Thyroid gland (tissue), 4 donors: ENCODE results near the gene SLC45A2.

Experiments used
- POLR2A ChIP-seq, 2 donors: fragments of 450-650 bp; IDR thresholded peaks; one replicate each; pipeline ENCODE4 v1.6.1; 2017; ENCODE audit warnings: antibody characterized with exemption in 2 of 2, mild to moderate bottlenecking in 2 of 2, moderate library complexity in 1 of 2
- TF ChIP-seq, protein P1 (sequence below), 6 experiments: fragments of 200-600 bp in 3 of 6; fragments of 450-650 bp in 3 of 6; sonication (generic) in 3 of 6; IDR thresholded peaks; one replicate each; pipeline ENCODE4 v1.5.1; 2016 to 2019; ENCODE audit warnings: antibody characterized with exemption in 6 of 6, mild to moderate bottlenecking in 2 of 6, inconsistent platforms in 1 of 6, moderate library complexity in 1 of 6

DNA sequence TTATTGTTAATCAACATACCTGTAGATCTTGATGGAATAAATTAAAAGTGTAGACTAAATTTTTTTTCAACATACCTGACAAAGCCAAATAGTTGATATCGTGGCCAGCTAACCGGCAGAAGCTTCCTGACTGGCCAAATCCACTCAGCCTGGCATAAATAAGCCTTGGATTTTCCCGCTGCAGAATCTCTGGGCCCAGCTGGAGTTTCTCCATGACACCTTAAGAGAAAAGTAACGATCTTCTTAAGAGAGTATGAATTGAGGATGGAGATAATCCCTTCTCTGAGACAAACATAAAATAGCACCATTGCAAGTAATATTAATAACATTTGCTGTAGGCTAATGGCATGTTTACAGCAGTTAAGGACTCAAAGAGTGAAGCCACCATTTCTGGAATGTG, 21.2 kb upstream of the SLC45A2 start:
- TF ChIP-seq, protein P1, sequence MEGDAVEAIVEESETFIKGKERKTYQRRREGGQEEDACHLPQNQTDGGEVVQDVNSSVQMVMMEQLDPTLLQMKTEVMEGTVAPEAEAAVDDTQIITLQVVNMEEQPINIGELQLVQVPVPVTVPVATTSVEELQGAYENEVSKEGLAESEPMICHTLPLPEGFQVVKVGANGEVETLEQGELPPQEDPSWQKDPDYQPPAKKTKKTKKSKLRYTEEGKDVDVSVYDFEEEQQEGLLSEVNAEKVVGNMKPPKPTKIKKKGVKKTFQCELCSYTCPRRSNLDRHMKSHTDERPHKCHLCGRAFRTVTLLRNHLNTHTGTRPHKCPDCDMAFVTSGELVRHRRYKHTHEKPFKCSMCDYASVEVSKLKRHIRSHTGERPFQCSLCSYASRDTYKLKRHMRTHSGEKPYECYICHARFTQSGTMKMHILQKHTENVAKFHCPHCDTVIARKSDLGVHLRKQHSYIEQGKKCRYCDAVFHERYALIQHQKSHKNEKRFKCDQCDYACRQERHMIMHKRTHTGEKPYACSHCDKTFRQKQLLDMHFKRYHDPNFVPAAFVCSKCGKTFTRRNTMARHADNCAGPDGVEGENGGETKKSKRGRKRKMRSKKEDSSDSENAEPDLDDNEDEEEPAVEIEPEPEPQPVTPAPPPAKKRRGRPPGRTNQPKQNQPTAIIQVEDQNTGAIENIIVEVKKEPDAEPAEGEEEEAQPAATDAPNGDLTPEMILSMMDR (IDR thresholded peaks at IDR 0.05), result no peak
- no peak for TF ChIP-seq POLR2A (IDR thresholded peaks at IDR 0.05)
